CD4-positive, alpha-beta T cell treated with Interleukin-4 for 4 hours (primary cell): ENCODE measurements around the gene SPACA4.
"Not testable (repeated sequence)": the region's sequence is repeated elsewhere in the genome, so short reads cannot be mapped to it uniquely, and the experiment has no call there.

Source experiments
- DNase-seq: peaks from one replicate; pipeline ENCODE4 v3.0.0-alpha.2; 2020

SPACA4 gene

GRCh38 chr19:48606463-48607358, at the start of gene SPACA4:
Gene SPACA4, plus strand, starts transcription at chr19:48606742. Its CDS starts 237 bp downstream, at chr19:48606979.
- no peak for DNase-seq

- no peak for DNase-seq
Observed at GRCh38 chr19:48556825-48557224, 49.7 kb upstream of the SPACA4 start.

- no peak for DNase-seq
Observed at GRCh38 chr19:48558018-48558684, 48.4 kb upstream of the SPACA4 start.

- DNase-seq, result peak; percentile 3
Observed at GRCh38 chr19:48560095-48560530, 46.4 kb upstream of the SPACA4 start.

GRCh38 chr19:48561412-48561811, 45.1 kb upstream of the SPACA4 start:
- no peak for DNase-seq

- no peak for DNase-seq
Observed at GRCh38 chr19:48565090-48565489, 41.5 kb upstream of the SPACA4 start.

- no peak for DNase-seq
Observed at GRCh38 chr19:48568345-48568886, 38.1 kb upstream of the SPACA4 start.

GRCh38 chr19:48569814-48570213, 36.7 kb upstream of the SPACA4 start:
- DNase-seq, result no peak

GRCh38 chr19:48571378-48572162, 35.0 kb upstream of the SPACA4 start:
- DNase-seq, result no peak

- no peak for DNase-seq
Observed at GRCh38 chr19:48573163-48573505, 33.4 kb upstream of the SPACA4 start.

- DNase-seq, result no peak
Observed at GRCh38 chr19:48575931-48576622, 30.5 kb upstream of the SPACA4 start.

- not testable (repeated sequence) for DNase-seq
Observed at GRCh38 chr19:48577908-48578307, 28.6 kb upstream of the SPACA4 start.

GRCh38 chr19:48578891-48579290, 27.7 kb upstream of the SPACA4 start:
- no peak for DNase-seq

GRCh38 chr19:48582168-48582567, 24.4 kb upstream of the SPACA4 start:
- no peak for DNase-seq

GRCh38 chr19:48587387-48587786, 19.2 kb upstream of the SPACA4 start:
- DNase-seq, result no peak

GRCh38 chr19:48588670-48589401, 17.7 kb upstream of the SPACA4 start:
- DNase-seq, result peak; percentile 80

GRCh38 chr19:48591021-48591420, 15.5 kb upstream of the SPACA4 start:
- no peak for DNase-seq

- no peak for DNase-seq
Observed at GRCh38 chr19:48595171-48595570, 11.4 kb upstream of the SPACA4 start.

GRCh38 chr19:48595833-48596232, 10.7 kb upstream of the SPACA4 start:
- DNase-seq, result no peak

- no peak for DNase-seq
Observed at GRCh38 chr19:48596237-48596636, 10.3 kb upstream of the SPACA4 start.

- peak; percentile 70 for DNase-seq
Observed at GRCh38 chr19:48596679-48597465, 9.7 kb upstream of the SPACA4 start.
